ENCODE data around the gene H6PD. TPM values are rescaled to one million over a fixed set of nuclear protein-coding genes. Genes with fewer than 3 reads are reported as not detected.
A peak's percentile ranks its signal among the peaks of the same experiment; 100 is the strongest.

The H6PD gene
- total and polyA plus RNA-seq, 9 of the 15 experiments (the other 6 are each of a cell fraction or from before 2014, with no cell fraction given): 0.04 to 2.5 (median 0.95) TPM

GRCh38 chr1:9311479-9311878, 76.9 kb downstream of the H6PD start (continued):
- no peak for TF ChIP-seq THRB (CRISPR knock-in tag; conservative IDR thresholded peaks at IDR 0.05)
- no peak for TF ChIP-seq CHD2 (IDR thresholded peaks at IDR 0.05; ENCODE audit: low read depth, low read length)
- TF ChIP-seq, protein P1, sequence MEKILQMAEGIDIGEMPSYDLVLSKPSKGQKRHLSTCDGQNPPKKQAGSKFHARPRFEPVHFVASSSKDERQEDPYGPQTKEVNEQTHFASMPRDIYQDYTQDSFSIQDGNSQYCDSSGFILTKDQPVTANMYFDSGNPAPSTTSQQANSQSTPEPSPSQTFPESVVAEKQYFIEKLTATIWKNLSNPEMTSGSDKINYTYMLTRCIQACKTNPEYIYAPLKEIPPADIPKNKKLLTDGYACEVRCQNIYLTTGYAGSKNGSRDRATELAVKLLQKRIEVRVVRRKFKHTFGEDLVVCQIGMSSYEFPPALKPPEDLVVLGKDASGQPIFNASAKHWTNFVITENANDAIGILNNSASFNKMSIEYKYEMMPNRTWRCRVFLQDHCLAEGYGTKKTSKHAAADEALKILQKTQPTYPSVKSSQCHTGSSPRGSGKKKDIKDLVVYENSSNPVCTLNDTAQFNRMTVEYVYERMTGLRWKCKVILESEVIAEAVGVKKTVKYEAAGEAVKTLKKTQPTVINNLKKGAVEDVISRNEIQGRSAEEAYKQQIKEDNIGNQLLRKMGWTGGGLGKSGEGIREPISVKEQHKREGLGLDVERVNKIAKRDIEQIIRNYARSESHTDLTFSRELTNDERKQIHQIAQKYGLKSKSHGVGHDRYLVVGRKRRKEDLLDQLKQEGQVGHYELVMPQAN (IDR thresholded peaks at IDR 0.05; ENCODE audit: borderline replicate concordance): no peak
- TF ChIP-seq E2F1 (CRISPR knock-in tag; IDR thresholded peaks at IDR 0.05): no peak
- TF ChIP-seq RAD51 (IDR thresholded peaks at IDR 0.05; ENCODE audit: borderline replicate concordance, low read depth): no peak
- peak; percentile 53 for TF ChIP-seq CBFA2T3 (IDR thresholded peaks at IDR 0.05)
- TF ChIP-seq CEBPG (CRISPR knock-in tag; IDR thresholded peaks at IDR 0.05): no peak
- TF ChIP-seq CEBPG (tag; conservative IDR thresholded peaks at IDR 0.05 in 1 of 2, IDR thresholded peaks at IDR 0.05 in 1 of 2): no peak
- TF ChIP-seq, protein P2, sequence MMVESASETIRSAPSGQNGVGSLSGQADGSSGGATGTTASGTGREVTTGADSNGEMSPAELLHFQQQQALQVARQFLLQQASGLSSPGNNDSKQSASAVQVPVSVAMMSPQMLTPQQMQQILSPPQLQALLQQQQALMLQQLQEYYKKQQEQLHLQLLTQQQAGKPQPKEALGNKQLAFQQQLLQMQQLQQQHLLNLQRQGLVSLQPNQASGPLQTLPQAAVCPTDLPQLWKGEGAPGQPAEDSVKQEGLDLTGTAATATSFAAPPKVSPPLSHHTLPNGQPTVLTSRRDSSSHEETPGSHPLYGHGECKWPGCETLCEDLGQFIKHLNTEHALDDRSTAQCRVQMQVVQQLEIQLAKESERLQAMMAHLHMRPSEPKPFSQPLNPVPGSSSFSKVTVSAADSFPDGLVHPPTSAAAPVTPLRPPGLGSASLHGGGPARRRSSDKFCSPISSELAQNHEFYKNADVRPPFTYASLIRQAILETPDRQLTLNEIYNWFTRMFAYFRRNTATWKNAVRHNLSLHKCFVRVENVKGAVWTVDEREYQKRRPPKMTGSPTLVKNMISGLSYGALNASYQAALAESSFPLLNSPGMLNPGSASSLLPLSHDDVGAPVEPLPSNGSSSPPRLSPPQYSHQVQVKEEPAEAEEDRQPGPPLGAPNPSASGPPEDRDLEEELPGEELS (CRISPR knock-in tag; IDR thresholded peaks at IDR 0.05; ENCODE audit: borderline replicate concordance): no peak
- peak; percentile 43 for TF ChIP-seq CBFA2T2 (conservative IDR thresholded peaks at IDR 0.05)
- 0 out of 2 replicates have a peak, but pooled peaks have one; percentile 11 for TF ChIP-seq TCF3 (CRISPR knock-in tag; IDR thresholded peaks at IDR 0.05)
- TF ChIP-seq DPF2 (IDR thresholded peaks at IDR 0.05): 0 out of 2 replicates have a peak, but pooled peaks have one; percentile 20
- 0 out of 2 replicates have a peak, but pooled peaks have one; percentile 15 for TF ChIP-seq ARID1B (IDR thresholded peaks at IDR 0.05)
- no peak for TF ChIP-seq ZNF740 (CRISPR knock-in tag; IDR thresholded peaks at IDR 0.05)
- TF ChIP-seq ZNF740 (tag; IDR thresholded peaks at IDR 0.05): no peak
